ENCODE measurements around the gene GLI2.

The GLI2 gene

DNA sequence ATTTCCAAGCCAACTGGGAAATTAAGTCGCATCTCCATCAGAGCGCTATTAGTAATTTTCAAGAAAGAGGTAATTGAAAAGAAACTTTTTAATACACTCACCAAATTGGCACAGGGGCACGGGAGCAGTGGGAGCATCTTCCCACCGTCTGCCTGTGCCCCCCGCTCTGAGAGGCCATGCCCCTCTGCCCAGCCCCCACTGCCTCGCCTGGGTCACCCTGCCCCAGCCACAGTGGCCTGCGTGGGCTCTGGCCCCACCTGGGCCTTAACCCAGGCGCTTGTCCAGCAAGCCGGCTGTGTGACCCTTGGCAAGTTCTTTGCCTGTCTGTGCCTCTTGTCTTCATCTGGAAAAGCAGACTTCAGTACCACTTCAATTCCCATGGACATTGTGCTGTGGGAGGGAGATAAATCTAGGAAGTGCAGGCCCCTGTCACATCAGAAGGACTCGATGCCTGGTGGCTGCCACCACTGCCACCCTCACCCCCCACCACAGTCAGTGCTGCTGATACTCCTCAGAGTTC is 31.9 kb downstream of the GLI2 start:
- H3K9me3 ChIP-seq (ENCODE audit: control insufficient read depth in 5 of 5, low read length in 5 of 5), result no peaks in the 10 kb centered on the region
- H3K36me3 ChIP-seq (ENCODE audit: control insufficient read depth in 5 of 5, insufficient read depth in 5 of 5, low read length in 5 of 5), result no peaks in the 10 kb centered on the region
- H3K27me3 ChIP-seq (ENCODE audit: control insufficient read depth in 5 of 5, insufficient read depth in 4 of 5, low read length in 5 of 5), result peaks cover 0 to 8% (median 4%) of the 10 kb centered on the region in 5 donors
- peaks cover 0 to 32% (median 28%) of the 10 kb centered on the region in 5 donors for H3K4me1 ChIP-seq (ENCODE audit: control insufficient read depth in 5 of 5, insufficient read depth in 5 of 5, low read length in 5 of 5)
- H3K9ac ChIP-seq (ENCODE audit: low read length in 5 of 5), result no peak overlapping the region
- H3K27ac ChIP-seq (ENCODE audit: low read depth, low read length), result no peak overlapping the region
- H3K4me3 ChIP-seq (ENCODE audit: low read depth in 1 of 5, low read length in 5 of 5), result no peak overlapping the region

DNA sequence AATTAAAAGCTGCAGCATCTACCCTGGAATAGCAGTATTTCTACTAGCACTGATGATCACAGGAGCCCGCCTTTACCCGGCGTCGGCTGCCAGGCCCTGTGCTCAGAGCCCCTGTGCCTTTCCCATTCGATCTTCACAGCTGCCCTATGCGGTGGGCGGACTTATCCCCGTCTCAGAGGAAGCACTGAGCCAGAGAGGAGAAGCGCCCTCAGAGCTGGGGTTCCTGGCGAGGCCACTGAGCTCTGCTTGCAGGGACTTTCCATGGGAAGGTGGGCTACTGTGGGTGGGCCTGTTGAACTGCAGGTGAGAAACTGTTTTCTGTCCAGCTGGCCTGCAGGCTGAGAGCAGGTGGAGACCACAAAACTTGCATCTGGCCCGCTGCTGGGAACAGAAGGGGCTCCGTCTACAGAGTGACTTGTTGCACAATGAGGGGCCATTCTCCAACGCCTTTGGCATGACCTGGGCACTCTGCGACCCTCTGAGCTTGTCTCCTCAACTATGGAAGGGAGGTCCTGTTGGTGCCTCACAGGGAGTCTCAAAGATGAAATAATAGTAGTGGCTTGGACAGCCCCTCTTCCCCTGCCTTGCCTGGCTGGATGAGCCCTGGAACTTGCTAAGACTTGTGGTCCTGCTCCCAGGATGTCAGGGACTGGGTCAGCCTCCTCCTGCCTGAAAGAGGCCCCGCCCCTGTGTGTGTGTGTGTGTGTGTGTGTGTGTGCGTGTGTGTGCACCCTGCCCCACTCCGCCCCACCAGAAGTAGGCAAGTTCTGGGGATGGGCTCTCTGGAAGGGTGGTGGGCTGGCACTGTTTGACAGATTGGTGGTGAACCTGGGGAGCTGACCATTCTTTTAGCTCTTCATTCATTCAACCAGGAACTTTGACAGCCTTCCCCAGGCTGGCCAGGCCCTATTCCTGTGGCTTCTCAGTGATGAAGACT is 32.7 kb downstream of the GLI2 start:
- Histone ChIP-seq H3K4me1 (ENCODE audit: control insufficient read depth in 5 of 5, insufficient read depth in 5 of 5, low read length in 5 of 5) (peaks cover 0 to 34% (median 28%) of the 10 kb centered on the region in 5 donors), H3K9ac (ENCODE audit: low read length in 5 of 5) (no peak overlapping the region), H3K9me3 (ENCODE audit: control insufficient read depth in 5 of 5, low read length in 5 of 5) (no peaks in the 10 kb centered on the region), H3K27ac (ENCODE audit: low read depth, low read length) (no peak overlapping the region), H3K36me3 (ENCODE audit: control insufficient read depth in 5 of 5, insufficient read depth in 5 of 5, low read length in 5 of 5) (no peaks in the 10 kb centered on the region), H3K4me3 (ENCODE audit: low read depth in 1 of 5, low read length in 5 of 5) (no peak overlapping the region), H3K27me3 (ENCODE audit: control insufficient read depth in 5 of 5, insufficient read depth in 4 of 5, low read length in 5 of 5) (peaks cover 0 to 8% (median 4%) of the 10 kb centered on the region in 5 donors)

DNA sequence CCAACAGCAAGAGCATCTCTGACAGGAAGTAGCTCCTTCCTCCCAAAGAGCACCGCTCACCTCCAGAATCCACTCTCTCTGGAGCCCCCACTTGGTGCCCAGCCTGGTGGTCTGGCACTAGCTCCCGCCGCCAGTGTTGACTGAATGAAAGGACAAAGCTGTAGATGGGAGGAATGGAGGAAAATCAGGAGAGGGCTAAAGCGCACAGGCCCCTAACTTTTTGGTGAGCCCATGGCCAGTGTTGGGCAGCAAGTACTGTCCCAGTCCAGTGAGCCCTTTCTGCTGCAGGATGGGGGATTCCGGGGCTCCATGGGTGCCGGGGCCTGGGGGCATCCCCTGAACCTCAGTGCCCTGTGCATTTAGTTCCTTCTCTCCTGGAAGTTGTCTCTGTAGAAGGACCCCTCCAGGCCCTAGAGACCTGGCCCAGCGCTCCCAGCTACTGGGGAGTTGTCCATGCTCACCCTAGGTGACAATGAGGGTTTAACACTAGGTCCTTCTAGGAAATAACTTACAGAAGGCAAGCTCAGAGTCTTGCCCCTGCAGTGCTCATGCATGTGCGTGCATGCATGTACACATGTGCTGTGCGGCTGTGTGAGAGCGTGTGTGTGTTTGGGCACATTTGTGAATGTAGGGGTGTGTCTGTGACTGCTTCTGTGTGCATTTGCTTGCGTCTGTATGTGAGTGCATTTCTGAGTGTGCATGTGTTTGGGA is 33.6 kb downstream of the GLI2 start:
- H3K36me3 ChIP-seq (ENCODE audit: control insufficient read depth in 5 of 5, insufficient read depth in 5 of 5, low read length in 5 of 5), result no peaks in the 10 kb centered on the region
- H3K27me3 ChIP-seq (ENCODE audit: control insufficient read depth in 5 of 5, insufficient read depth in 4 of 5, low read length in 5 of 5), result peaks cover 0 to 8% (median 4%) of the 10 kb centered on the region in 5 donors
- no peak overlapping the region for H3K4me3 ChIP-seq (ENCODE audit: low read depth in 1 of 5, low read length in 5 of 5)
- H3K4me1 ChIP-seq (ENCODE audit: control insufficient read depth in 5 of 5, insufficient read depth in 5 of 5, low read length in 5 of 5), result peaks cover 0 to 34% (median 23%) of the 10 kb centered on the region in 5 donors
- no peak overlapping the region for H3K9ac ChIP-seq (ENCODE audit: low read length in 5 of 5)
- no peaks in the 10 kb centered on the region for H3K9me3 ChIP-seq (ENCODE audit: control insufficient read depth in 5 of 5, low read length in 5 of 5)
- H3K27ac ChIP-seq (ENCODE audit: low read depth, low read length), result no peak overlapping the region

DNA sequence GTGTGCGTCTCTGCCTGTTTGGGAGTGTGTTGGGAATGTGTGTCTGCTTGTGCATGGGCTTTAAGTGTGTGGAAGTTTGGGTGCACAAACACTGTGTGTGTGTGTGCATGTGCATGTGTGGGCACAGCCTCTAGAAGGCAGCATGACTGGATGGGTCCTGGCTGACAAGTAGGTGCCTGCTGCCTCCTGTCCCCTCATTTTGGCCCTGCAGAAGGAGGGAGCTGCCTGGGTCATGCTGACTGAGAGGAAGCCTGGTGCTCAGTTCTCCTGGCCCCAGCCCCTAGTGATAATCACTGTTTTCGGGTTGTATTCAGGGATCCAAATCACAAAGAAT is 34.1 kb downstream of the GLI2 start:
- H3K9me3 ChIP-seq (ENCODE audit: control insufficient read depth in 5 of 5, low read length in 5 of 5), result no peaks in the 10 kb centered on the region
- H3K36me3 ChIP-seq (ENCODE audit: control insufficient read depth in 5 of 5, insufficient read depth in 5 of 5, low read length in 5 of 5), result no peaks in the 10 kb centered on the region
- peaks cover 0 to 8% (median 4%) of the 10 kb centered on the region in 5 donors for H3K27me3 ChIP-seq (ENCODE audit: control insufficient read depth in 5 of 5, insufficient read depth in 4 of 5, low read length in 5 of 5)
- no peak overlapping the region for H3K4me3 ChIP-seq (ENCODE audit: low read depth in 1 of 5, low read length in 5 of 5)
- H3K9ac ChIP-seq (ENCODE audit: low read length in 5 of 5), result no peak overlapping the region
- peaks cover 0 to 34% (median 22%) of the 10 kb centered on the region in 5 donors for H3K4me1 ChIP-seq (ENCODE audit: control insufficient read depth in 5 of 5, insufficient read depth in 5 of 5, low read length in 5 of 5)
- H3K27ac ChIP-seq (ENCODE audit: low read depth, low read length), result no peak overlapping the region

DNA sequence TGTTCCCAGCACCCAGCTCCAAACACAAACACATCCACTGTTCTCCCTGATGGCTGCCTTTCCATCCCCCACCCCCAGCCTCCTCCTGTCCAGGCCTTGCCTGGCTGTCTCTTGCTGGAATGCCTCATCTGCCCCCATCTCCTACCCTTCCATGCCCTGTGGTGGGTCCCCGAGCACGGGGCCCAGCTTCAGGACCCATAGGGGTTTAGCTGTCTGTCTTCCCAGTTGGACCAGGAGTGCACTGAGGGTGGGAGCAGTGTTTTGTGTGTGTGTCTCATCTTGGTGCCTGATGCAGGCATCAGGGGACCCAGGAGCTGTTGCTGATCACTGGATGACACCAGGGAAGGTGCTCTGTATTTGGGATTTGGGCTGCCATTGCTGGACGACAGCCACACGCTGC is 34.5 kb downstream of the GLI2 start:
- Histone ChIP-seq H3K9me3 (ENCODE audit: control insufficient read depth in 5 of 5, low read length in 5 of 5) (no peaks in the 10 kb centered on the region), H3K9ac (ENCODE audit: low read length in 5 of 5) (no peak overlapping the region), H3K4me1 (ENCODE audit: control insufficient read depth in 5 of 5, insufficient read depth in 5 of 5, low read length in 5 of 5) (peaks cover 0 to 31% (median 18%) of the 10 kb centered on the region in 5 donors), H3K27me3 (ENCODE audit: control insufficient read depth in 5 of 5, insufficient read depth in 4 of 5, low read length in 5 of 5) (peaks cover 0 to 5% (median 4%) of the 10 kb centered on the region in 5 donors), H3K4me3 (ENCODE audit: low read depth in 1 of 5, low read length in 5 of 5) (no peak overlapping the region), H3K27ac (ENCODE audit: low read depth, low read length) (no peak overlapping the region), H3K36me3 (ENCODE audit: control insufficient read depth in 5 of 5, insufficient read depth in 5 of 5, low read length in 5 of 5) (no peaks in the 10 kb centered on the region)

DNA sequence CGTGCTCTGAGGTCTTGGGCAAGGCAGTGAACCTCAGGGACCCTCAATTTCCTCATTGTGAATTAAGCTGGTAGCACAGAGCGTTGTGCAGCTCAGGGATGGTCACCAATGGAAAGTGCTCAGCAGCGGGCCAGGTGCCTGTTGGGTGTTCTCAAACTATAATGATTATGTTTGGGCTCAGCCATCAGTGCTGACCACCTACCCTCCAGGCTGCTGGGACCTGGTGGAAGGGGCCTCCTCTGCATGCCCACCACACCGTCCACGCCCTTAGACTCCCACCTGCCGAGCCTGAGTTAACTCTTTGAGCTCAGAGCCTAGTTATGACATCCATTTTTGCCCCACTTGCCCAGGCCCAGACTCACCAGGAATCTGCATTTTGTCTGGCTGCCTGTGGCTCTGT is 35.0 kb downstream of the GLI2 start:
- Histone ChIP-seq H3K4me1 (ENCODE audit: control insufficient read depth in 5 of 5, insufficient read depth in 5 of 5, low read length in 5 of 5) (peaks cover 0 to 26% (median 13%) of the 10 kb centered on the region in 5 donors), H3K36me3 (ENCODE audit: control insufficient read depth in 5 of 5, insufficient read depth in 5 of 5, low read length in 5 of 5) (no peaks in the 10 kb centered on the region), H3K9me3 (ENCODE audit: control insufficient read depth in 5 of 5, low read length in 5 of 5) (no peaks in the 10 kb centered on the region), H3K9ac (ENCODE audit: low read length in 5 of 5) (no peak overlapping the region), H3K4me3 (ENCODE audit: low read depth in 1 of 5, low read length in 5 of 5) (no peak overlapping the region), H3K27ac (ENCODE audit: low read depth, low read length) (no peak overlapping the region), H3K27me3 (ENCODE audit: control insufficient read depth in 5 of 5, insufficient read depth in 4 of 5, low read length in 5 of 5) (peaks cover 0 to 5% (median under 1%) of the 10 kb centered on the region in 5 donors)

DNA sequence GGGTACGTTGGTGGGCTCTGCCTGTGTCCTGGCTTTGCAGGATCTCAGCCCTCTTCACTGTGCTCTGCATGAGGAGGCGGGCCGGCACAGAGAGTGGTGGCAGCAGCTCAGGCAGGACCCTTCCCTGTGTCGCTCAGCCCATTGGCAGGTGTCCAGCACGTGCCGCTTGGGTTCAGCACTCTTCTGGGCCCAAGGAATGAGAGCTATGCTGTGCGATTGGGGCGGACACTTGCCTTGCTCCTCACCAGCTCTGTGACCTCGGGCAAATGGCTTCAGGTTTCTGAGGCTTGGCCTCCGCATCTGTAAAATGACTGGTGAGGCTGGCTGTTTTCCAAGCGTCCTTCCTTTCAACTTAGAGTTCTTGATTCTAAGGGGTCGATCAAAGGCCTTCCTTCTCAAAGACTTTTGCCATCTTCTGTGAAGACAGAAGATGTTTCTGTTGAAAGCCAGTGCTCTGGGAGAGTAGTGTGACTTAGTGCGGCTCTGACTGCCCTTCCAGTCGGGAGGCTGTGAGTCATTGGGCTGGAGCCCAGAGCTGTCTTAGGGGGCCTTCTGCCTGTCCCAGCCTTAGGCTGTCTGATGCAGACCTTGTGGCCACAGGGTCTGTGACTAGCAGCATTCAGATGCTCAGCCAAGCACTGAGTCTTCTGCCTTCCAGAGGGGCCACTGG is 35.6 kb downstream of the GLI2 start:
- H3K9me3 ChIP-seq (ENCODE audit: control insufficient read depth in 5 of 5, low read length in 5 of 5), result no peaks in the 10 kb centered on the region
- no peak overlapping the region for H3K4me3 ChIP-seq (ENCODE audit: low read depth in 1 of 5, low read length in 5 of 5)
- H3K4me1 ChIP-seq (ENCODE audit: control insufficient read depth in 5 of 5, insufficient read depth in 5 of 5, low read length in 5 of 5), result peaks cover 0 to 20% (median 7%) of the 10 kb centered on the region in 5 donors
- no peak overlapping the region for H3K27ac ChIP-seq (ENCODE audit: low read depth, low read length)
- H3K36me3 ChIP-seq (ENCODE audit: control insufficient read depth in 5 of 5, insufficient read depth in 5 of 5, low read length in 5 of 5), result no peaks in the 10 kb centered on the region
- H3K27me3 ChIP-seq (ENCODE audit: control insufficient read depth in 5 of 5, insufficient read depth in 4 of 5, low read length in 5 of 5), result peaks cover 0 to 5% (median 2%) of the 10 kb centered on the region in 5 donors
- no peak overlapping the region for H3K9ac ChIP-seq (ENCODE audit: low read length in 5 of 5)

DNA sequence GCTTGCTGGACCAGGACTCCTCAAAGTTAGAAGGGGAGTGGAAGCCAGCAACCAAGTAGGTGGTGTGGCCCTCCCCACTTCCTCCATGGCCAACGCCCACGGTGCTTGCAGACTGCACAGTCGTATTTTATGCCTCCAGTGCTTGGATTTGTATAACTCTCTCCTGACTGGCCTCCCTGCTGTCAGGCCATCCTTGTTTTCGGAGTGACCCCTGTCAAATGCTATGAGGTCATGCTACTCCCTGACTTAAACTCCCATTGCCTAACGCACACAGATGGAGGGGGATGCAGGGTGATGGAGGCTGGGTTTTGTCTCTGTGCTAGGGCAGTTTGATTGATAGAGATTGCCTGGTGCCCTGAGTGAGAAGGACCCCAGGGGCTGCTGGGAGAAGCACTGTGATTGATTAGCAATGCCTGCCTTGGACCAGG is 36.1 kb downstream of the GLI2 start:
- Histone ChIP-seq H3K4me3 (ENCODE audit: low read depth in 1 of 5, low read length in 5 of 5) (no peak overlapping the region), H3K4me1 (ENCODE audit: control insufficient read depth in 5 of 5, insufficient read depth in 5 of 5, low read length in 5 of 5) (peaks cover 0 to 19% (median 6%) of the 10 kb centered on the region in 5 donors), H3K27ac (ENCODE audit: low read depth, low read length) (no peak overlapping the region), H3K9ac (ENCODE audit: low read length in 5 of 5) (no peak overlapping the region), H3K9me3 (ENCODE audit: control insufficient read depth in 5 of 5, low read length in 5 of 5) (no peaks in the 10 kb centered on the region), H3K36me3 (ENCODE audit: control insufficient read depth in 5 of 5, insufficient read depth in 5 of 5, low read length in 5 of 5) (no peaks in the 10 kb centered on the region), H3K27me3 (ENCODE audit: control insufficient read depth in 5 of 5, insufficient read depth in 4 of 5, low read length in 5 of 5) (peaks cover 0 to 6% (median 4%) of the 10 kb centered on the region in 5 donors)

DNA sequence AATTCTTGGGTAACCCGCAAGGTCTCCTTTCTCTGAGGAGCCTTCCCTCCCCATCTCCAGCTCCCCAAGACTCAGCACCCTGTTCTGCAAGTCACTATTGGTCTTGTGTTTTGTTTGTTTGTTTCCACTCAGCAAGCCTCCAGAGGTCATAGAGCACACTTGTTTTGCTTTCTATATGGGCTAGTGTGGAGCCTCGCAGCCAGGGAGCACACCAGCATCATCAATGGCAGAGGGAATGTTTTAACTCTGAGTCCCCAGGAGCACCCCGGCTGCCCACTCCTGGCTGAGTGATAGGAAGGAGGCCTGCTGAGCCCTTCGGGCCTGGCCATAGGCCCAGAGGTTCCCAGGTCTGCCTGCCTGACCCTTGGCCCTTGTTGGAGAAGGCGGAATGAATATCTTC is 36.6 kb downstream of the GLI2 start:
- Histone ChIP-seq H3K9me3 (ENCODE audit: control insufficient read depth in 5 of 5, low read length in 5 of 5) (no peaks in the 10 kb centered on the region), H3K27me3 (ENCODE audit: control insufficient read depth in 5 of 5, insufficient read depth in 4 of 5, low read length in 5 of 5) (peaks cover 0 to 8% (median 7%) of the 10 kb centered on the region in 5 donors), H3K27ac (ENCODE audit: low read depth, low read length) (no peak overlapping the region), H3K9ac (ENCODE audit: low read length in 5 of 5) (no peak overlapping the region), H3K4me3 (ENCODE audit: low read depth in 1 of 5, low read length in 5 of 5) (no peak overlapping the region), H3K36me3 (ENCODE audit: control insufficient read depth in 5 of 5, insufficient read depth in 5 of 5, low read length in 5 of 5) (no peaks in the 10 kb centered on the region), H3K4me1 (ENCODE audit: control insufficient read depth in 5 of 5, insufficient read depth in 5 of 5, low read length in 5 of 5) (peaks cover 0 to 19% (median 6%) of the 10 kb centered on the region in 5 donors)

Measured in subcutaneous abdominal adipose tissue (tissue), 5 donors.